Activated CD8-positive, alpha-beta T cell treated with anti-CD3 and anti-CD28 coated beads for 36 hours (primary cell): ENCODE data around the gene CALHM3. TPM values are rescaled to one million over a fixed set of nuclear protein-coding genes. Genes with fewer than 3 reads are reported as not detected.
A peak's percentile ranks its signal among the peaks of the same experiment; 100 is the strongest.
"Not testable (repeated sequence)": the region's sequence is repeated elsewhere in the genome, so short reads cannot be mapped to it uniquely, and the experiment has no call there.

Experiments
- ATAC-seq: fragments of 200-7000 bp; cut with Tn5 transposase; one replicate; pipeline ENCODE4 v1.10.0; 2021; ENCODE audit warnings: mild to moderate bottlenecking, moderate library complexity
- CTCF ChIA-PET: fragments of 350-600 bp; sonication (Branson Sonifier 250); formaldehyde crosslinking; loops from one replicate; lab custom pipeline; 2021; ENCODE audit warnings: antibody characterized with exemption; lab: Charles Lee
- POLR2A ChIA-PET: fragments of 350-600 bp; sonication (Branson Sonifier 250); formaldehyde crosslinking; loops from one replicate; lab custom pipeline; 2021; ENCODE audit warnings: antibody characterized with exemption; lab: Charles Lee
- DNase-seq: peaks from one replicate; pipeline ENCODE4 v3.0.0-alpha.2; 2020
- H3K27ac Mint-ChIP-seq: one replicate; pipeline ENCODE4 v1.8.0; 2021; ENCODE audit warnings: mild to moderate bottlenecking, mixed read lengths
- H3K27me3 Mint-ChIP-seq: one replicate; pipeline ENCODE4 v1.8.0; 2021; ENCODE audit warnings: mixed read lengths
- H3K36me3 Mint-ChIP-seq: one replicate; pipeline ENCODE4 v1.8.0; 2021; ENCODE audit warnings: low read depth, mixed read lengths
- H3K4me1 Mint-ChIP-seq: one replicate; pipeline ENCODE4 v1.8.0; 2021; ENCODE audit warnings: low read depth, mixed read lengths
- H3K4me3 Mint-ChIP-seq: one replicate; pipeline ENCODE4 v1.8.0; 2021; ENCODE audit warnings: mild to moderate bottlenecking, moderate library complexity, mixed read lengths
- H3K9me3 Mint-ChIP-seq: one replicate; pipeline ENCODE4 v1.8.0; 2021; ENCODE audit warnings: mixed read lengths
- CTCF ChIP-seq: fragments of 200-600 bp; IDR thresholded peaks from one replicate; pipeline ENCODE4 v1.8.0; 2022; ENCODE audit warnings: antibody characterized with exemption, mild to moderate bottlenecking
- intact Hi-C: fragments of 100-400 bp; cut with micrococcal nuclease; formaldehyde crosslinking; loops from one replicate; pipeline ENCODE4 v1.10.0; 2022
- total RNA-seq, 2 experiments: library from RNA; stranded (reverse); gene quantifications; one replicate each; pipeline ENCODE4 v1.2.3, GENCODE V29; 2021

CALHM3 gene
- total RNA-seq: not detected

GRCh38 chr10:103479135-103479534 is at the start of gene CALHM3:
CALHM3 (minus strand) TSS chr10:103479240; CDS start chr10:103479032, 208 bp downstream.
- ChIA-PET CTCF (interaction anchor here (1.3 to 2.5 kb wide), 2 partner anchors 62 to 83 kb away, joined by 3 to 18 read pairs; partner anchors contain the start of genes ATP5MK and PDCD11), POLR2A (no interaction called here)
- TF ChIP-seq CTCF: no peak
- H3K27me3 Mint-ChIP-seq: no peaks in the 10 kb centered on the region
- H3K4me1 Mint-ChIP-seq: peaks cover 4% of the 10 kb centered on the region
- intact Hi-C loops: no loop called here
- H3K9me3 Mint-ChIP-seq: no peaks in the 10 kb centered on the region
- H3K27ac Mint-ChIP-seq: peak within 1 kb of the TSS; percentile 20
- DNase-seq: no peak
- H3K36me3 Mint-ChIP-seq: no peaks in the 10 kb centered on the region
- no peak for ATAC-seq
- H3K4me3 Mint-ChIP-seq: no peak within 1 kb of the TSS

GRCh38 chr10:103528549-103528948 is 49.5 kb upstream of the CALHM3 start:
- H3K27me3 Mint-ChIP-seq: peaks cover 17% of the 10 kb centered on the region
- CTCF ChIA-PET: no interaction called here
- POLR2A ChIA-PET: no interaction called here

GRCh38 chr10:103527476-103527875 is 48.4 kb upstream of the CALHM3 start:
- H3K4me1 Mint-ChIP-seq: not testable (repeated sequence)

More at GRCh38 chr10:103528549-103528948, 49.5 kb upstream of the CALHM3 start:
- Mint-ChIP-seq H3K4me1 (no peaks in the 10 kb centered on the region), H3K27ac (no peak overlapping the region), H3K9me3 (peaks cover 8% of the 10 kb centered on the region), H3K4me3 (no peak overlapping the region), H3K36me3 (no peaks in the 10 kb centered on the region)
- ATAC-seq: no peak
- DNase-seq: no peak
- no peak for TF ChIP-seq CTCF
- intact Hi-C loops: no loop called here

GRCh38 chr10:103525901-103526300 is 46.9 kb upstream of the CALHM3 start:
- Mint-ChIP-seq H3K36me3 (no peaks in the 10 kb centered on the region), H3K9me3 (peaks cover 8% of the 10 kb centered on the region), H3K4me3 (no peak overlapping the region), H3K27ac (no peak overlapping the region), H3K4me1 (peaks cover 3% of the 10 kb centered on the region), H3K27me3 (peaks cover 25% of the 10 kb centered on the region)
- no peak for TF ChIP-seq CTCF
- ChIA-PET CTCF (no interaction called here), POLR2A (no interaction called here)
- intact Hi-C loops: no loop called here
- DNase-seq (no peak), ATAC-seq (no peak)

More at GRCh38 chr10:103527476-103527875, 48.4 kb upstream of the CALHM3 start:
- H3K36me3 Mint-ChIP-seq, ATAC-seq, H3K4me3 Mint-ChIP-seq, intact Hi-C loops, H3K9me3 Mint-ChIP-seq, H3K27ac Mint-ChIP-seq, POLR2A ChIA-PET, CTCF ChIA-PET, DNase-seq: not testable (repeated sequence)
- peaks cover 17% of the 10 kb centered on the region for H3K27me3 Mint-ChIP-seq

- ChIA-PET POLR2A (no interaction called here), CTCF (interaction anchor here (1.0 to 1.2 kb wide), 2 partner anchors 19 to 155 kb away, joined by 3 read pairs; no protein-coding TSS in a partner anchor)
- H3K27me3 Mint-ChIP-seq: peaks cover 24% of the 10 kb centered on the region
- DNase-seq: no peak
- no peak overlapping the region for H3K4me3 Mint-ChIP-seq
- peaks cover 3% of the 10 kb centered on the region for H3K4me1 Mint-ChIP-seq
- no peak overlapping the region for H3K27ac Mint-ChIP-seq
- intact Hi-C loops: no loop called here
- no peak for TF ChIP-seq CTCF
- H3K36me3 Mint-ChIP-seq: no peaks in the 10 kb centered on the region
- H3K9me3 Mint-ChIP-seq: peaks cover 3% of the 10 kb centered on the region
- ATAC-seq: no peak
Observed at GRCh38 chr10:103523683-103524082, 44.6 kb upstream of the CALHM3 start.

GRCh38 chr10:103522006-103522405 is 43.0 kb upstream of the CALHM3 start:
- H3K9me3 Mint-ChIP-seq, POLR2A ChIA-PET, H3K27ac Mint-ChIP-seq: not testable (repeated sequence)

More at GRCh38 chr10:103522006-103522405, 43.0 kb upstream of the CALHM3 start:
- H3K36me3 Mint-ChIP-seq, DNase-seq, H3K4me3 Mint-ChIP-seq, ATAC-seq, intact Hi-C loops, CTCF ChIA-PET: not testable (repeated sequence)
- Mint-ChIP-seq H3K27me3 (peaks cover 23% of the 10 kb centered on the region), H3K4me1 (peaks cover 12% of the 10 kb centered on the region)
